Measurements from ENCODE around the gene GSTM3.
"Not testable (repeated sequence)": the region's sequence is repeated elsewhere in the genome, so short reads cannot be mapped to it uniquely, and the experiment has no call there.

GSTM3 gene

GRCh38 chr1:109773900-109774485, 33.2 kb upstream of the GSTM3 start:
- no peak for DNase-seq

- peak; percentile 89 for DNase-seq
Measured at GRCh38 chr1:109773203-109773899, 32.5 kb upstream of the GSTM3 start.

GRCh38 chr1:109772658-109773202, 31.9 kb upstream of the GSTM3 start:
- no peak for DNase-seq

- DNase-seq, result no peak
Measured at GRCh38 chr1:109771712-109772657, 31.1 kb upstream of the GSTM3 start.

GRCh38 chr1:109770331-109771095, 29.7 kb upstream of the GSTM3 start:
- DNase-seq, result no peak

- DNase-seq, result no peak
Measured at GRCh38 chr1:109769330-109770078, 28.7 kb upstream of the GSTM3 start.

GRCh38 chr1:109768820-109769219, 28.0 kb upstream of the GSTM3 start:
- no peak for DNase-seq

GRCh38 chr1:109768335-109768650, 27.5 kb upstream of the GSTM3 start:
- DNase-seq, result no peak

GRCh38 chr1:109767637-109768334, 26.9 kb upstream of the GSTM3 start:
- no peak for DNase-seq

- not testable (repeated sequence) for DNase-seq
Measured at GRCh38 chr1:109766991-109767636, 26.3 kb upstream of the GSTM3 start.

GRCh38 chr1:109765896-109766615, 25.2 kb upstream of the GSTM3 start:
- DNase-seq, result no peak

- no peak for DNase-seq
Measured at GRCh38 chr1:109765483-109765815, 24.6 kb upstream of the GSTM3 start.

GRCh38 chr1:109764561-109765482, 24.0 kb upstream of the GSTM3 start:
- no peak for DNase-seq

- no peak for DNase-seq
Measured at GRCh38 chr1:109763646-109764415, 23.0 kb upstream of the GSTM3 start, which contains the start of gene EPS8L3. Gene EPS8L3, minus strand, starts transcription at chr1:109763923. Its CDS starts 2,174 bp downstream, at chr1:109761749.

GRCh38 chr1:109762821-109763645, 22.2 kb upstream of the GSTM3 start:
- DNase-seq, result peak; percentile 52

- no peak for DNase-seq
Measured at GRCh38 chr1:109762039-109762585, 21.3 kb upstream of the GSTM3 start.
